Heart right ventricle (tissue), 16 donors: ENCODE results near the gene NXN. TPM values are rescaled to one million over a fixed set of nuclear protein-coding genes. Genes with fewer than 3 reads are reported as not detected.

Source experiments
- ATAC-seq, 8 donors: fragments of 200-7000 bp; cut with Tn5 transposase; one replicate each; pipeline ENCODE4 v1.9.1; 2020; ENCODE audit warnings: mild to moderate bottlenecking in 8 of 8, moderate library complexity in 8 of 8, moderate number of reproducible peaks in 1 of 8
- DNase-seq, 2 donors: peaks; one replicate each; pipeline ENCODE4 v3.0.0-alpha.2; 2020
- H3K27ac ChIP-seq, 10 donors: fragments of 200-600 bp; sonication (generic) in 2 of 10; one replicate each; pipeline versions ENCODE4 v1.5.0 to v1.8.0; 2020 to 2022; ENCODE audit warnings: mild to moderate bottlenecking in 3 of 10
- H3K27me3 ChIP-seq, 7 donors: fragments of 200-600 bp; one replicate each; pipeline ENCODE4 v1.8.0; 2021 to 2022; ENCODE audit warnings: mild to moderate bottlenecking in 2 of 7
- H3K36me3 ChIP-seq, 9 donors: fragments of 200-600 bp; sonication (generic) in 1 of 9; one replicate each; pipeline versions ENCODE4 v1.5.0 to v1.8.0; 2020 to 2022; ENCODE audit warnings: mild to moderate bottlenecking in 2 of 9
- H3K4me1 ChIP-seq, 9 donors: fragments of 200-600 bp; sonication (generic) in 1 of 9; one replicate each; pipeline versions ENCODE4 v1.5.0 to v1.8.0; 2020 to 2022; ENCODE audit warnings: mild to moderate bottlenecking in 4 of 9
- H3K4me3 ChIP-seq, 10 donors: fragments of 200-600 bp; sonication (generic) in 2 of 10; one replicate each; pipeline versions ENCODE4 v1.5.0 to v1.8.0; 2020 to 2022; ENCODE audit warnings: mild to moderate bottlenecking in 7 of 10, moderate library complexity in 2 of 10
- H3K9me3 ChIP-seq, 11 donors: fragments of 200-600 bp in 10 of 11; sonication (generic) in 2 of 11; one replicate each; pipeline versions ENCODE4 v1.5.0 to v1.8.0; 2013 to 2022; ENCODE audit warnings: mild to moderate bottlenecking in 2 of 11, control low read depth in 1 of 11, moderate library complexity in 1 of 11
- CTCF ChIP-seq, 9 donors: fragments of 200-600 bp; sonication (generic) in 2 of 9; IDR thresholded peaks; one replicate each; pipeline versions ENCODE4 v1.5.0 to v1.8.0; 2021 to 2022; ENCODE audit warnings: antibody characterized with exemption in 9 of 9, mild to moderate bottlenecking in 5 of 9, moderate library complexity in 1 of 9
- WGBS, 2 donors: extraction: QIAGEN DNeasy Blood & Tissue Kit; methylation state at CpG; one replicate each; pipeline ENCODE4 v1.1.7; 2013; ENCODE audit warnings: inconsistent platforms in 1 of 2; 5-methylcytosine and 5-hydroxymethylcytosine counted together
- intact Hi-C, 10 donors: fragments of 100-400 bp; cut with DNase I; formaldehyde crosslinking; loops; one replicate each; pipeline versions ENCODE4 v1.11.1 to v1.14.2; 2022
- polyA plus RNA-seq, 2 donors: library from polyadenylated mRNA; stranded (reverse); fragments of 200-250 nt; gene quantifications; one replicate each; pipeline ENCODE4 v1.2.3, GENCODE V29; 2013
- total RNA-seq, 10 donors: library from RNA; stranded (reverse); fragmentation: NEBNext Ultra II Directional in 3 of 10; extraction: Animal tissue kit (Norgen Biotek cat#: 25700) in 3 of 10; gene quantifications; one replicate each; pipeline versions ENCODE4 v1.2.1 to v1.2.4, GENCODE V29; 2021 to 2023
- donor health status: Arrhythmogenic right ventricular cardiomyopathy.
- donor health status: ischemic (EF 13 %, LVEDD 7.1; RV severe dilation, severe dysfunction).
- donor health status: healthy with polysubstance abuse.
- donor health status: DM: no; HTN: yes; CAD: no.
- donor health status: DM: no; HTN: no; CAD: no.
- donor health status: ischemic (EF 25% LVEDD 6.9; RV normal size, moderate dysfunction).
- donor health status: ischemic (EF 25% LVEDD 5.7; RV mildly dilated, moderate dysfunction).
- donor health status: healthy.
- donor health status: DM: yes; HTN: yes; CAD: no.
- donor health status: Ischemic cardiomyopathy.
- donor health status: ischemic (EF 35%, LVEDD 5.7; RV mildly dilated, moderate dysfunction).
- donor health status: nonischemic (EF 11% LVEDD 7.7; RV severe dilation, severe dysfunction).
- donor health status: DM: yes; HTN: yes; CAD: no.
- donor health status: PGD.
- donor health status: ischemic (EF 29% LVEDD 5.4; RV normal size, mild dysfunction).
- donor health status: nonischemic (EF 23%, LVEDD 6.1; RV moderate dilation, normal function).

Gene NXN
- total and polyA plus RNA-seq, 12 donors: 9.9 to 24.4 (median 15.9) TPM

GRCh38 chr17:753418-753817, 226.2 kb downstream of the NXN start:
- Histone ChIP-seq H3K4me1 (peaks cover 3 to 39% (median 22%) of the 10 kb centered on the region in 9 donors), H3K27ac (peak overlapping the region in 1 of 10 donors; percentile 32), H3K9me3 (no peaks in the 10 kb centered on the region), H3K4me3 (no peak overlapping the region), H3K27me3 (no peaks in the 10 kb centered on the region), H3K36me3 (peaks cover 0 to 24% (median 10%) of the 10 kb centered on the region in 9 donors)
- ATAC-seq (no peak), DNase-seq (no peak)
- 71 to 82% methylated on average over 13 of the region's 13 CpGs for WGBS, 2 donors
- intact Hi-C loops: loop anchor here in 1 of 10 donors (2.0 kb wide), 1 partner anchor 39 kb away; the partner anchor contains the start of gene VPS53
- TF ChIP-seq CTCF (IDR thresholded peaks at IDR 0.05): no peak

GRCh38 chr17:752620-753219, 226.9 kb downstream of the NXN start:
- H3K27me3 ChIP-seq: no peaks in the 10 kb centered on the region
- DNase-seq: peak; percentile 69 to 76
- H3K4me3 ChIP-seq: peak overlapping the region; percentile 71 to 98 (median 82)
- H3K27ac ChIP-seq: peak overlapping the region; percentile 13 to 89 (median 84)
- no peaks in the 10 kb centered on the region for H3K9me3 ChIP-seq
- H3K36me3 ChIP-seq: peaks cover 0 to 23% (median 10%) of the 10 kb centered on the region in 9 donors
- ATAC-seq: peak; percentile 70 to 83 (median 75)
- no peak for TF ChIP-seq CTCF (IDR thresholded peaks at IDR 0.05)
- intact Hi-C loops: loop anchor here in 1 of 10 donors (2.0 kb wide), 1 partner anchor 38 kb away; the partner anchor contains the start of gene VPS53
- WGBS, 2 donors: 21% methylated on average over 43 of the region's 43 CpGs
- H3K4me1 ChIP-seq: peaks cover 3 to 39% (median 22%) of the 10 kb centered on the region in 9 donors

GRCh38 chr17:752002-752619, 227.5 kb downstream of the NXN start, which contains the start of gene GEMIN4:
Gene GEMIN4, minus strand, starts transcription at chr17:752264. Its CDS starts 122 bp downstream, at chr17:752142.
- WGBS, 2 donors: 0 to 1% methylated on average over 67 to 87 of the region's 87 CpGs

More at GRCh38 chr17:752002-752619, 227.5 kb downstream of the NXN start, which contains the start of gene GEMIN4:
- Histone ChIP-seq H3K27ac (peak within 1 kb of the TSS; percentile 13 to 89 (median 84)), H3K9me3 (no peaks in the 10 kb centered on the region), H3K36me3 (peaks cover 0 to 23% (median 10%) of the 10 kb centered on the region in 9 donors), H3K4me1 (peaks cover 3 to 39% (median 22%) of the 10 kb centered on the region in 9 donors), H3K4me3 (peak within 1 kb of the TSS; percentile 71 to 98 (median 82)), H3K27me3 (no peaks in the 10 kb centered on the region)
- peak in 8 of 9 donors; percentile 91 to 99 (median 97) for TF ChIP-seq CTCF (IDR thresholded peaks at IDR 0.05)
- ATAC-seq (peak; percentile 91 to 96 (median 93)), DNase-seq (peak; percentile 91 to 96)
- intact Hi-C loops: loop anchor here in 1 of 10 donors (2.0 kb wide), 1 partner anchor 37 kb away; the partner anchor contains the start of gene VPS53
